DMS114 treated with DMSO at 0.1 percent for 48 hours (cell line): ENCODE measurements around the gene TRUB2.

Source experiments
- DNase-seq: peaks from one replicate; lab custom pipeline; 2025; ENCODE audit not compliant: unreplicated experiment; lab: John Stamatoyannopoulos, UW

The TRUB2 gene

DNA sequence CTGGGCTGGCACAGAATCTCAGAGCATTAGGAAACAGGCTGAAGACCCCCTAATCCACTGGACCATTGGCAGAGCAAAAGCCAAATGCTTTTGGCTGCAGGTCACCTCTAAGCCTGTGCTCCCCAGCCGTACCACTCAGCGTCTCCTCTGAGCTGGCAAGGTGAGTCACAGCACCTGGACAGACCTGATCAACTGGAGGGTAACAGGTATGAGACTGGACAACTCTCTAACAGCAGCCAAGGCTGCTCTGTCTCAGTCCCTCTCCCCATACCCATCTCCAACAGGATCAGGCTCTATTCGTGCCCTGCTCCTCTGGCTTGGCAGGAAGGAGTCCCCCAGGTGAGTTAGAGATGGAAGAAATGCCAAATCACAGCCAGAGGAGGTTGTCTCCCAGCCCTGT is 51.1 kb downstream of the TRUB2 start:
- no peak for DNase-seq

DNA sequence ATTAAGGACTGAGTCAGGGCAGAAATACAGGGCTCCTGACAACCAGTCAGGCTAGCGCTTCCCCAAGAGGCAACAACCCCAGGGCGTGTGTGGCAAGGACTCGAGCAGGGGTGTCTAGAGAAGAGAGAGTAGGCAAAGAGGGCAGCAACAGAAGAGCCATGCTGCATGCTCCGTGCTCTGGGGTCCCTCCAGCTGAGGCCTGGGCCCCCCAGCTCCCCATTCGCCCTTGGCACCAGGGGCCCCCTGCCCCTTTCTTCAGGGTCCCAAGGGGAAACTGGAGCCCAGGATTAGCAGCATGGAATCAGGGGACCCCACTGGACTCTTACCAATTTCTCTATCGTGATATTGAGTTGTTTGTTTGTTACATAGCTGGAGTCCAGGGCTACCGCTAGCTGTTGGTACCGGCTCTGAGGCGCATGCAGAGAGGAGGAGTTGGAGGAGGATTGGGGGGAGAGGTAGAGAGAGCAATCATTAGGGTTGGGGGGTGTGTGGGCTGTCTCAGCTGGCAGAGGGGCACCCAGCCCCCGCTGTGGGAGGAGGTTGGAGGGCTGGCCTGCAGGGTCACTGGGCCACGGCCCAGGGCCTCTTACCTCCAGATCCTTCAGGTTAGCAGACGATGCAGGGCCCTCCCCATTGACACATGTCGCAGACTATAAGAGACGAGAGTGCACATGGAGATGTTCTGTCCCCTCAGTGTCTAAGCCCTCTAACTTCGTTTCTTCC is 55.2 kb downstream of the TRUB2 start:
- no peak for DNase-seq

DNA sequence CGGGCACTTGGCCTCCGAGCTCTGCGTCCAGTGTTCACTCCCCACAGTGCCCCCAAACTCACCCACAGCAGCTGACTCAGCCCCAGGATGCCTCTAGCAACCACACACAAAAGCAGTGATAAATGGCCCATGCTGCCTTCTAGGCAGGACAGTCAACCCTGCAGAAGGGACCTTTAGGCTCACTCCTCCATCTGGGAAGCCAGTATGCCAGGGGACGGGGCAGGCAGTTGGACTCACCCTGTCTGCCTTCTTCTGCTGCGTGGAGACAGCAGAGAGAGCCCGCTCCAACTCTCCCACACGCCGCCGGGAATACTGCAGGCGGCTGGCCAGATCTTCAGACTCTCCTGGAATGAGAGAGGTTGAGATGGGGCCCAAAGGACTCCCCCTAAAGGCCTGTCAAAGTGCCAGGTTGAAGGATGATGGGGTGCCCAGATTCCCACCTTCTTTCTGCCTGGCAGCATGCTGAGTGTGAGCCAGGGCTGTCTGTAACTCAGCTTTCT is 56.8 kb downstream of the TRUB2 start:
- no peak for DNase-seq

DNA sequence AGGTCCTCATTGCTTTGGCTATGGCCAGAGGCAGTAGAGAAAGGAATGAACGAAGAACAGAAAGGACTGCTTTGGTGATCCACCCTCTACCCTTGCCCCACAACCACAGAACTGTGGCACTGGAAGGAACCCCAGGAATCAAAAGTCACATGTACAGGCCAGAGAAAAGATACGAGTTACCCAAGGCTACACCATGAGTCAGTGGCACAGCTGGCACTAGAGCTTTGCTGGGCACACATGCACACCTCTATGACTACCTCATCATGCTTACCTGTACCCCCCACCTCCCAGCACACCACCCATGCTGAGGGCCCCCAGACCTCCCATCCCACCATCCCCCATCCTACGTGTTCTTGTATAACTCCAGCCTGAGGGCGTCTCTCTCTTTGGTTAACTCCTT is 59.6 kb downstream of the TRUB2 start:
- DNase-seq = no peak

DNA sequence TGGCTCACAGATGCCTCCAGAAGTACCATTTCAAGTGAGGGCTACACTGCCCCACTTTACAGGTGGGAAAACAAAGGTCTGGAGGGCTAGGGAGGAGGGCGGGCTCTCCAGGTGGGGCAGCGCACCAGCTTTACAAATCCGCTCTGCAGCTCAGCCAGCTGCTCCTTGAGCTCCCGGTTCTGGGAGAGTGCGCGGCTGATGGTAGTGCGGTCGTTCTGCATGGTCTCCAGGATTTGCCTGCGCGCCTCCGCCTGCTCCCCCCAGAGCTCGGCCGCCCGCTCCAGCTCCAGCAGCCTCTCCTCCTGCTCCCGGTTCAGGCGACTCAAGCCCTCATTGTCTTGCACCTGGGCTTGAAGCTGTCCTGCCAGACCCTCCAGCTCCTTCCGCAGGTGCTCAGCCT is 61.9 kb downstream of the TRUB2 start:
- DNase-seq = no peak

DNA sequence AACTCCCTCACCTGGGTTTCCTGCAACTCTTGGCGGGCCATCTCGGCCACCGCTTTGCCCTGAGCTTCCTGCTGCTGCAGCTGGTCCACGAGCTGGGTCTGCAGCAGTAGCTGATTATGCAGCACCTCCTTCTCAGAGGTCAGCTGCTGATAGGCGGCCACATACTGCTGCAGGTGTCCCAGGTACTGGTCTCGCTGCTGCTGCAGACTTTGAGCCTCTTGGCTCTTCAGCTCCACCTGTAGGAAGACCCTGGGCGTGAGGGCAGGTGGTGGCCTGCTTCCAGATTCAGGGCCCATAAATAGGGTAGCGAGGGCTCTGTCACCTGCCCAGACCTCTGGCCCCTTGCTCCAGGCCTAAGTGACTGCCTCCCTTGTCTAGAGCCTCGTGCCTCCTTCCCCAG is 63.1 kb downstream of the TRUB2 start:
- no peak for DNase-seq

DNA sequence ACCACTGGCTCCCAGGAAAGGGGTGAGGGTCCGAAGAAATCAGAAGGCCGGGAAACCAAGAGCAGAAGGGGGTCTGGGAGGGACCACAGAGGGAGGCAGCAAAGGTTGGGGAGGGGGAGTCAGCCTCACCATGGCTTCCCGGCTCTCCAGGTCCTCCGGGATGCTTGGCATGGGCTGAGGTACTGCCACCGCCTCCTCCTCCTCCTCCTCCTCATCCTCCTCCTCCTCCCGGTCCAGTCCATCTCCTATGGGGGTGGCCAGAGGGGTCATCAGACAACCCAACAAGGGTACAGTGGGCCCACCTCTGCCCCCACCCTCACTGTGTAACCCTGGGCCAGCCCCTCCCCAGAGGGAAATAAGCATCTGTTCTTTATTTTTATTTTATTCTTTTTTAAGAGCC is 63.9 kb downstream of the TRUB2 start:
- DNase-seq = no peak

DNA sequence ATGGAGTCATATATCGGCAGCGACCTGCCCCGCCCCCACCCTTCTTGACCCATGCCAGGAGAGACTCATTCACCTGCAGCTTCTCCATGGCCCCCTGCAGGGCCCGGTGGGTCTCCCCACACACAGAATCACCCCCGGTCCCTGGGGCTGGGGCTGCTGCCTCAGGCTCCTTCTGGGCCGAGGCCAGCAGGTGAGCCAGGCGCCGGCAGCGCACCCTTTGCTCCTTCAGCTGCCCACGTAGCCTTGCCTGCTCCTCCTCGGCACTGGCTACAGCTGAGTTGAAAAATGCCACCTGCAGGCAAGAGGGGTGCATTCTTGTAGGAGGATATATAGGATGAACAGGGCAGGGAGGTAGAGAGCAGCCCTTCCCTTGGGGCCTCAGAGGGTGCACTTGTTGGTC is 64.3 kb downstream of the TRUB2 start:
- DNase-seq = no peak

DNA sequence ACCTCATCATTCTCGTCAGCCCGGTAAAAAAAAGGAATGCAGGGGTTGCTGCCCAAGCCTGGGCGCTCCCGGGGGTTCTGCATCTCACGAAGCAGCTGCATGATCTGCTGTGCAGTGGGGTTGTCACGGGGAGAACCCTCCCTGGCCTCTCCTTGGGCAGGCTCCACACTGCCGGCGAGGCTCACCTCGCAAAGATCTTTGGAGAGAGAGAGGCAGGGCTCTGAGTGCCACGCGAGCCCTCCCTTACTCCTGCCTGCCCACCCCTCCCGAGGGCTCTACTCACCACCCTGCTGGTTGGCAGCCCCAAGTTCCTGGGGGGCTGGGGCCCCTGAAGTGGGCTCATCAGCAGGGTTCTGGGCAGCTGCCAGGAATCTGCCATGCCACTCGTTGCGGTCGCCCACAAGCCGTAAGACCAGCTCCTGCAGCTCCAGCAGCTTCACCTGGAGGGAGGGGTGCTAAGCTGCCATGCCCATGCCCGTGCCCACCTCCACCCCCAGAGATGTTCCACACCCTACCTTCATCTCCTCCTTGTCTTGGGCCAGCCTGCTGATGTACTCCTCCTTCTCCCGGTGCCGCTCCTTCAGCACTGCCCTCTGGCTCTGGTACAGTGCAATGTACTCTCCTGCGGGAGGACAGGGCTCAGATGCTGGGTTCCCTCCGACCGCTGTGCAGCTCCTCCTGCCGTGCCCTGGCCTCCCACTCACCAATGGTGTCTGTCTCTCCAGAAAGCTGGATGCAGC is 65.0 kb downstream of the TRUB2 start:
- no peak for DNase-seq
